Neuronal stem cell (in vitro differentiated cells): Measurements from ENCODE around the gene C1QTNF1.
A peak's percentile ranks its signal among the peaks of the same experiment; 100 is the strongest.

ENCODE experiments used
- DNase-seq: peaks from one replicate; pipeline ENCODE4 v3.0.0-alpha.2; 2013; ENCODE audit warnings: low spot score
- H2AFZ ChIP-seq: one replicate; pipeline ENCODE4 v1.6.1; 2013; ENCODE audit warnings: mild to moderate bottlenecking, low read length, inconsistent platforms
- H2AK5ac ChIP-seq: 2 replicates; pipeline ENCODE4 v1.6.1; 2013; ENCODE audit warnings: low read depth, mild to moderate bottlenecking, inconsistent platforms, low read length, moderate library complexity, mixed read lengths
- H2BK120ac ChIP-seq: 2 replicates; pipeline ENCODE4 v1.6.1; 2013; ENCODE audit warnings: low read depth, mild to moderate bottlenecking, inconsistent platforms, low read length, moderate library complexity, mixed read lengths
- H2BK12ac ChIP-seq: one replicate; pipeline ENCODE4 v1.6.1; 2013; ENCODE audit warnings: low read length, inconsistent platforms
- H2BK15ac ChIP-seq: 2 replicates; pipeline ENCODE4 v1.6.1; 2013; ENCODE audit warnings: mild to moderate bottlenecking, low read length, inconsistent platforms, mixed read lengths
- H2BK5ac ChIP-seq: one replicate; pipeline ENCODE4 v1.6.1; 2013; ENCODE audit warnings: inconsistent platforms, mild to moderate bottlenecking, low read length, moderate library complexity
- H3K14ac ChIP-seq: one replicate; pipeline ENCODE4 v1.6.1; 2013; ENCODE audit warnings: low read length, inconsistent platforms
- H3K18ac ChIP-seq: 2 replicates; pipeline ENCODE4 v1.6.1; 2013; ENCODE audit warnings: low read length, inconsistent platforms
- H3K23ac ChIP-seq: 2 replicates; pipeline ENCODE4 v1.6.1; 2013; ENCODE audit warnings: low read depth, mild to moderate bottlenecking, mixed read lengths, low read length, inconsistent platforms; ENCODE audit not compliant: poor library complexity
- H3K27ac ChIP-seq: replicated peaks from 3 replicates; pipeline ENCODE4 v1.5.1; 2013; ENCODE audit warnings: low read length, inconsistent platforms
- H3K27me3 ChIP-seq, 3 experiments: 2 replicates each; pipeline ENCODE4 v1.6.1; 2013; ENCODE audit warnings: low read length in 3 of 3, mild to moderate bottlenecking in 2 of 3, inconsistent platforms in 1 of 3, low read depth in 1 of 3, mixed read lengths in 1 of 3, moderate library complexity in 1 of 3; ENCODE audit not compliant: control insufficient read depth in 3 of 3, insufficient read depth in 3 of 3
- H3K36me3 ChIP-seq, 2 donors: replicated peaks in 1 of 2; 2 replicates each; pipeline ENCODE4 v1.6.1; 2013; ENCODE audit warnings: low read length in 2 of 2; ENCODE audit not compliant: control insufficient read depth in 2 of 2, insufficient read depth in 2 of 2
- H3K4ac ChIP-seq: 2 replicates; pipeline ENCODE4 v1.6.1; 2013; ENCODE audit warnings: inconsistent platforms, mild to moderate bottlenecking, low read length, moderate library complexity
- H3K4me1 ChIP-seq, 2 donors: 1 replicate in 1 of 2; 2 replicates in 1 of 2; pipeline ENCODE4 v1.6.1; 2013; ENCODE audit warnings: low read length in 2 of 2, low read depth in 1 of 2; ENCODE audit not compliant: control insufficient read depth in 2 of 2, insufficient read depth in 1 of 2
- H3K4me2 ChIP-seq: one replicate; pipeline ENCODE4 v1.6.1; 2013; ENCODE audit warnings: mild to moderate bottlenecking, low read length, inconsistent platforms; ENCODE audit not compliant: insufficient read depth, poor library complexity, severe bottlenecking
- H3K4me3 ChIP-seq, 2 donors: 2 replicates each; pipeline ENCODE4 v1.5.1; 2013; ENCODE audit warnings: low read length in 2 of 2, mild to moderate bottlenecking in 2 of 2, inconsistent platforms in 1 of 2, moderate library complexity in 1 of 2
- H3K79me1 ChIP-seq: one replicate; pipeline ENCODE4 v1.6.1; 2013; ENCODE audit warnings: low read depth, mild to moderate bottlenecking, inconsistent platforms, low read length, moderate library complexity
- H3K9ac ChIP-seq: one replicate; pipeline ENCODE4 v1.6.1; 2013; ENCODE audit warnings: mild to moderate bottlenecking, low read depth, low read length, inconsistent platforms; ENCODE audit not compliant: poor library complexity
- H3K9me3 ChIP-seq, 2 donors: replicated peaks in 1 of 2; 2 replicates each; pipeline versions ENCODE3 to v1.6.1; 2013; ENCODE audit warnings: low read length in 2 of 2, mild to moderate bottlenecking in 2 of 2, inconsistent platforms in 1 of 2, low read depth in 1 of 2, mixed read lengths in 1 of 2, moderate library complexity in 1 of 2; ENCODE audit not compliant: control insufficient read depth in 2 of 2, insufficient read depth in 1 of 2
- H4K8ac ChIP-seq: one replicate; pipeline ENCODE4 v1.6.1; 2013; ENCODE audit warnings: low read depth, mild to moderate bottlenecking, inconsistent platforms, low read length, moderate library complexity
- H4K91ac ChIP-seq: one replicate; pipeline ENCODE4 v1.6.1; 2013; ENCODE audit warnings: low read length, low read depth, mild to moderate bottlenecking, inconsistent platforms; ENCODE audit not compliant: poor library complexity
- WGBS, 2 donors: extraction: QIAGEN DNeasy Blood & Tissue Kit; methylation state at CpG; one replicate each; pipeline ENCODE4 v1.1.7; 2013; ENCODE audit warnings: missing lambda C conversion rate in 2 of 2, mixed read lengths in 1 of 2; ENCODE audit not compliant: insufficient read length in 2 of 2, insufficient replicate concordance in 1 of 2; ENCODE audit errors: extremely low coverage in 2 of 2; 5-methylcytosine and 5-hydroxymethylcytosine counted together

C1QTNF1 gene

DNA sequence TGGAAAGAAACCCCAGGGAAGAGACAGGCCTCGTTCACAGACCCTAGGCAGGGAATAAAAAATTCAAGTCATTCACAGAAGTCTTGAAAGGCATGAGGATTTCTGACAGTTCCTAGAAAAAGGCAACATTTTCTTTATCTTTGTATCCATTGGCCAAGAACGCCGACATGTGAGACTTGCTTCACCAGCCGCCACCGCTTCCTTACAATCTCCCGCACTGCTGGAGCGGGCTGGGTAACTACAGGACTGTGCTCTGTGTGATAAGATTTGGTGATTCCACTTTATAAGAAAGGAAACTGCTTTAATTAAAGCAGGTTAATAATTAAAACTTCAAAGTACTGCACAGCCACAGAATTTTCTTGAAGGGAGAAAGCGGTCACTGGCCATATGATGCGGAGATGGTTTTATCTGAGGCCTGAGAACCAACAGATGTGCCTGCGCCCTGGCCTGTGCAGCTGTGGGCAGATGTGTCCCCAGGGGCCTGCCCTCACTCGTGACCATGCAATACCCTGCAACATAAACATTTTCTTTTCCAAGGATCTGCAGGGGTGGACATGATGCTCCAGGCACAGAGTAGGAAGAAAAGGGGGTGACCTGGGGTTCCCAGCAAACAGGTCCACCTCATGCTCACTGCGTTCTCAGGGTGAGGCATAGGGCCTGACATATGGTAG lies 31.3 kb upstream of the C1QTNF1 start:
- H2BK120ac ChIP-seq: no peak overlapping the region
- peaks cover 2% of the 10 kb centered on the region for H3K79me1 ChIP-seq
- H2AK5ac ChIP-seq: no peak overlapping the region
- H3K4ac ChIP-seq: no peak overlapping the region
- H2BK12ac ChIP-seq: peak overlapping the region; percentile 41
- H3K4me1 ChIP-seq: no peaks in the 10 kb centered on the region
- peaks cover 41 to 80% of the 10 kb centered on the region in 2 donors for H3K36me3 ChIP-seq
- H2BK15ac ChIP-seq: no peak overlapping the region
- H4K91ac ChIP-seq: no peak overlapping the region
- no CpG with 5 or more reads among the region's 12 CpGs for WGBS, 2 donors
- H3K4me3 ChIP-seq: no peak overlapping the region
- no peak overlapping the region for H3K9ac ChIP-seq
- H3K14ac ChIP-seq: no peak overlapping the region
- H3K9me3 ChIP-seq: peaks cover 0 to 5% of the 10 kb centered on the region in 2 donors
- H2AFZ ChIP-seq: no peak overlapping the region
- no peak overlapping the region for H3K18ac ChIP-seq
- no peaks in the 10 kb centered on the region for H3K27me3 ChIP-seq
- H3K27ac ChIP-seq: no peak overlapping the region
- H2BK5ac ChIP-seq: no peak overlapping the region
- no peak for DNase-seq
- no peak overlapping the region for H4K8ac ChIP-seq
- no peak overlapping the region for H3K4me2 ChIP-seq
- no peak overlapping the region for H3K23ac ChIP-seq

DNA sequence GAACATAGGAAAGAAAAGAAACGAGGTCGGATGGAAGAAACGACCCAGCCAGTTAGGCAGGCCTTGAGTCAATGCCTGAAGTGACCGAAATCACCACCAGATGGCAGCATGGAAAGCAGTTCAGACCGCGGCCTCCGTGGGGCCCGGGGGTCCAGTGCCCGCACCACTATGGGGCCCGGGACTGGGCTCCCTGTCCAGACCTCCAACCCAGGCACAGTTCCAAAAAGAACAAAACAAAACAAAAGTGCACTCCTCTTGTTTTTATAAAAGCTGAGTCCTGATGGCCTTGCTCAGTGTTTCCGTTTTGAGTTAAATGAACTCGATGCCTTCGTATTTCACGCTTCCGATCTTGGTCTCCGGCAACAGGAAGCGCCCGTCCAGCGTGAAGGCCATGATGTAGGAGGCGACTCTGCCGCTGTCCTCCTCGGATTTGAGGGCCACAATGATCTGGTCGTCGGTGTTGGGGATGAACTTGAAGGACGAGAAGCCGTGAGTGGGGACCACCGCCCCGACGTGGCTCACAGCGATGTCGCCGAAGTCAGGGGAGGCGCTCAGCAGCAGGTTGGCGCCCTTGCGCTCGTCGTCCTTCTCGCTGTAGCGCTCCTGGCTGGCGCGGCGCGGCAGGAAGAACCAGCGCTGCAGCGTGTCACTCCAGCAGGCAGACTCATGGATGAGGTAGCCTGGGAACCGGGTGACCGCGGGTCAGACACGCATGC lies 30.6 kb upstream of the C1QTNF1 start:
- Histone ChIP-seq H2AFZ (no peak overlapping the region), H2BK120ac (no peak overlapping the region), H4K91ac (no peak overlapping the region), H2AK5ac (peak overlapping the region; percentile 96), H3K27me3 (no peaks in the 10 kb centered on the region), H3K4ac (no peak overlapping the region), H3K79me1 (peaks cover 4% of the 10 kb centered on the region), H3K14ac (no peak overlapping the region), H3K9me3 (peaks cover 0 to 5% of the 10 kb centered on the region in 2 donors), H2BK5ac (peak overlapping the region; percentile 66), H4K8ac (no peak overlapping the region), H2BK15ac (no peak overlapping the region), H2BK12ac (no peak overlapping the region), H3K4me1 (no peaks in the 10 kb centered on the region), H3K4me2 (no peak overlapping the region), H3K4me3 (peak overlapping the region in 1 of 2 donors; percentile 40), H3K27ac (no peak overlapping the region), H3K36me3 (peaks cover 44 to 88% of the 10 kb centered on the region in 2 donors), H3K23ac (peak overlapping the region; percentile 85), H3K18ac (peak overlapping the region; percentile 80), H3K9ac (no peak overlapping the region)
- WGBS, 2 donors: no CpG with 5 or more reads among the region's 49 CpGs
- DNase-seq: peak; percentile 48

GRCh38 chr17:78993981-78994671 lies 29.8 kb upstream of the C1QTNF1 start:
- Histone ChIP-seq H3K14ac (no peak overlapping the region), H3K27me3 (no peaks in the 10 kb centered on the region), H4K8ac (no peak overlapping the region), H2AFZ (no peak overlapping the region), H3K9ac (no peak overlapping the region), H2BK120ac (no peak overlapping the region), H3K27ac (no peak overlapping the region), H3K4ac (no peak overlapping the region), H3K9me3 (peaks cover 0 to 5% of the 10 kb centered on the region in 2 donors), H3K4me2 (no peak overlapping the region), H2AK5ac (peak overlapping the region; percentile 96), H2BK15ac (no peak overlapping the region), H3K4me3 (no peak overlapping the region), H3K23ac (no peak overlapping the region), H4K91ac (no peak overlapping the region), H2BK12ac (no peak overlapping the region), H2BK5ac (peak overlapping the region; percentile 66), H3K79me1 (peaks cover 10% of the 10 kb centered on the region), H3K36me3 (peaks cover 44 to 94% of the 10 kb centered on the region in 2 donors), H3K4me1 (no peaks in the 10 kb centered on the region), H3K18ac (no peak overlapping the region)
- no peak for DNase-seq
- WGBS, 2 donors: no CpG with 5 or more reads among the region's 22 CpGs
